AG10803 (cell line): ENCODE measurements around the gene DUSP7.

ENCODE experiments used
- DNase-seq: peaks from one replicate; pipeline ENCODE4 v3.0.0; 2010; ENCODE audit warnings: low read depth
- H3K4me3 ChIP-seq: 2 replicates; pipeline ENCODE4 v1.5.1; 2011; ENCODE audit warnings: mild to moderate bottlenecking, low read length, control low read depth
- TF ChIP-seq, protein P1 (sequence below): conservative IDR thresholded peaks from 2 replicates; pipeline ENCODE4 v1.5.1; 2011; ENCODE audit warnings: mild to moderate bottlenecking, low read length, control low read depth, inconsistent platforms

Gene DUSP7

DNA sequence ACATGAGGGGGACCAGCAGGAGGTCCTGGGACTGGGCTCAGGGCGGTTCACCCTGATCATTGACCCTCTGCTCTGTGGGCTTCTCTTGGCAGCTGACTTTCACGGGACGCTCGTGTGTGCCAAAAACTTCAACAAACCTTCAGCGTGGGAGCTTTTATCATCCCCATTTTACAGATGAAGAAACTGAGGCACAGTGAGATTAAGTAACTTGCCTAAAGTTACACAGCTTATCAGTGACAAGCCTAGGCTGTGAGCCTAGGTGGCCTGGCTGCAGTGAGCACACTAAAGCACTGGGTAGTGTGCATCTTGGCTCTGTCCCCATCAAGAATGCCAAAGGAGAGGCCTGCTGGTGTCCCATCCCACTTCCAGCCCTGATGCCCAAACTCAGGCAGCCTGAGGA lies 23.6 kb upstream of the DUSP7 start:
- H3K4me3 ChIP-seq, result no peak overlapping the region
- TF ChIP-seq, protein P1, sequence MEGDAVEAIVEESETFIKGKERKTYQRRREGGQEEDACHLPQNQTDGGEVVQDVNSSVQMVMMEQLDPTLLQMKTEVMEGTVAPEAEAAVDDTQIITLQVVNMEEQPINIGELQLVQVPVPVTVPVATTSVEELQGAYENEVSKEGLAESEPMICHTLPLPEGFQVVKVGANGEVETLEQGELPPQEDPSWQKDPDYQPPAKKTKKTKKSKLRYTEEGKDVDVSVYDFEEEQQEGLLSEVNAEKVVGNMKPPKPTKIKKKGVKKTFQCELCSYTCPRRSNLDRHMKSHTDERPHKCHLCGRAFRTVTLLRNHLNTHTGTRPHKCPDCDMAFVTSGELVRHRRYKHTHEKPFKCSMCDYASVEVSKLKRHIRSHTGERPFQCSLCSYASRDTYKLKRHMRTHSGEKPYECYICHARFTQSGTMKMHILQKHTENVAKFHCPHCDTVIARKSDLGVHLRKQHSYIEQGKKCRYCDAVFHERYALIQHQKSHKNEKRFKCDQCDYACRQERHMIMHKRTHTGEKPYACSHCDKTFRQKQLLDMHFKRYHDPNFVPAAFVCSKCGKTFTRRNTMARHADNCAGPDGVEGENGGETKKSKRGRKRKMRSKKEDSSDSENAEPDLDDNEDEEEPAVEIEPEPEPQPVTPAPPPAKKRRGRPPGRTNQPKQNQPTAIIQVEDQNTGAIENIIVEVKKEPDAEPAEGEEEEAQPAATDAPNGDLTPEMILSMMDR, result no peak

DNA sequence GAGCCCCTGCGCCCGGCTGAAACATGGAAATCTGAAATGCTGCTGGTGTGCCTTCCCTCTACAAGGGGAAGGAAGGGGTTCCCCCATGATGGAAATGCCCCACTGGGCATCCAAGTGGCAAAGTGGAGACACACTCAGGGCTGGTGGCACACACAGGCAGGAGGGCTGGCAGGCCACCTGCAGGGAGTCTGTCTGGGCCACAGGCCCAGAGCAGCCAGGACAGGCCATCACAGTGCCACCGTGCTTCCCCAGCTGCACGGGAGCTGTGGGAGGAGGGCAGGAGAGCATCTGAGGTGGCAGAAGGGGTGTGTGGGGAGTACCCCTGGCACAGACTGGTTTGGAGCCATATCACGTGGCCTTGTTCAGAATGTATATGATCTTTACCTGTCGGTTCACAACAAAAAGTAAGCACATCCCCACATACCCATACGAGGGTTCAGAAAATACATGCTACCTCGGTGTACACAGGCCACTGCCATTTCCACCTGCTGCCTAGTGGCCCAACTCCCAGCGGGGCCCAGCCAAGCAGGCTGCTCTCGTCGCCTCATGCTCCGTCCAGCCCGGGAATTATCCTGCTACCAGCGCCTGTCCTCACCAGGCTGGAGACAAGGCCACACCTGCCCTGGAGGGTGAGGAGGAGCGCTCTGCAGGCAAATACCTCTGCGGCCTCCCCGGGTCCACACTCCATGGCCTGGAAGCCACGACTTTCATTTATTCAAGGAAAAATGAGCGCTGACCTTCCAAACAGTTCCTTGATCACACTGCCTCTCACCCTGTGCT lies 22.6 kb upstream of the DUSP7 start:
- no peak for DNase-seq
- TF ChIP-seq, protein P1, result no peak
- no peak overlapping the region for H3K4me3 ChIP-seq

More for the DNA sequence above, 23.6 kb upstream of the DUSP7 start:
- DNase-seq, result no peak

DNA sequence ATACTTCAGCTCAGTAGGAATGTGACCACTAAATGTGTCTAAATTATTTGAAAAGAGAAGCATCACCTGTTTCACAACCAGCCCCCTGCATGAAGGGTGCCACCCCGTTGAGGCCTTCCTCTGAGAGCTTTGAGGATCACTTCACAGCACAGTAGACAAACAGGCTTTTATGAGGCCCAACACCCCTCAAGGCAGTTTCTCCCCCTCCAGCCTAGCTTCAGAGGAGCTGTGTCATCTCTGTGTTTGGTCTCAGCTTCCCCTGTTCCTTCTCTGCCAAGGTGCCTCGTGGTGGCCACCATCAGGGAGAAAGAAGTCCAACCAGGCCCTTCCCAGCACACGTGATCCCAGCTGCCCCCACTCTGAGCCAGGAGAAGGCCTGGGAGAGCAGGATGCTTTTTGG lies 21.6 kb upstream of the DUSP7 start:
- TF ChIP-seq, protein P1, result no peak
- no peak for DNase-seq
- H3K4me3 ChIP-seq, result no peak overlapping the region

DNA sequence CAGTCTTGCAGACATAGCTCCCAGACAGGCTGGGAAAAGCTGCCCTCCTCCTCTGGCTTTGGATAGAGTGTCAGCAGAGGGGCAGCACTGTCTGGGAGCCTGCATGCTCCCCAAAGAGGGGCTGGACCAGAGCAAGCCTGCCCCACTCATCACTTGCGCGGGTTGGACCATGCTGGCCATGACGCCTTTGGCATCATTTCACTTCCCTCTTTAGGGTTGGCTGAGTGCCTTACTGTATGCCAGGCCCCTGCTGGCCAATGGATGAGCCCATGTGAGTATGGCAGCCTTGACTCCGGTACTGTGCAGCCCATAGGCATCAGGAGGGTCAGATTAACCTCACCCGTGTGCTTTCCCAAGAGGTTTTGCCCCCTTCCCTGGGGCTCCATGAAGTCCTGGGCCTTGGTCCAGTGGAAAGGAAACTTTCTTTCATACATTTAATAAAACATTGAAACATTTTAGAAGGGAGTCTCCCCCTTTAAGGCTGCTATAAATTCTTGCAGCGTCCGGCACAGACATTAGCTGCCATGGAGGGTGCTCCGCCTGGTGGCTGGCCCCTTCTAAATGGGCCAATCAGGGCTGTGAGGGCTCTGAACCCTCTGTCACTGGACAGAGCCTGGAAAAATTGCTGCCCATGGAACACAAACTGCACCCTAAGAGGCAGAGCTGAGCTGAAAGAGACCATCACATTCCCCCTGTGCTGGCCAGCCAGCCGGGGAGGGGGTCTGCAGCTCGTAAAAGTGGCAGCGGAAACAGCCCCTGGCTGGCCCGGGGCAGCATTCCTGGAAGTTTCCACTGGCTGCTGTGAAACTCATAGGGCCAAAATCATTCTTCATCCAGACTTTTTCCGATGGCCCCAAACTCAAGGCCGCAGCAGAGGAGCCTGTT lies 20.8 kb upstream of the DUSP7 start:
- DNase-seq, result no peak
- no peak overlapping the region for H3K4me3 ChIP-seq
- TF ChIP-seq, protein P1, result peak; percentile 14; the same call in 1 of the 2 replicates

DNA sequence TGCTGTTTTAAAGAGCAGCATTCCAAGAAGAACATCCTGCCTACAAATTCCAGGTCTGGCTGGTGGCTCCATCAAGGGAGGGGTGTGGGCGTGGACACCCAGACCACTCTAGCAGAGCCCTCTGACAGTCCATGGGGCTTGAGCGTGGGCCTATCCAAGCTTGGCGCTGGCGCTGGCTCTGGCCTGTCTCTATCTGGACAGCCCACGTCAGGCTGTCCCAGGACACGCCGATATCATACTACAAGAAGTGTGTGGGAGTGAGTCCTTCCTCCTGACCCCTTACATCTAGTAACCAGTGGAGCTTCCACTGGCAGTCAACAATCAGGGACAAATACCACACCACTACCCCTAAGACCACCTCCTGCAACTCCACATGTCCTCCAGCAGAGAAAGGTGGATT lies 17.1 kb upstream of the DUSP7 start:
- TF ChIP-seq, protein P1, result no peak
- no peak for DNase-seq

DNA sequence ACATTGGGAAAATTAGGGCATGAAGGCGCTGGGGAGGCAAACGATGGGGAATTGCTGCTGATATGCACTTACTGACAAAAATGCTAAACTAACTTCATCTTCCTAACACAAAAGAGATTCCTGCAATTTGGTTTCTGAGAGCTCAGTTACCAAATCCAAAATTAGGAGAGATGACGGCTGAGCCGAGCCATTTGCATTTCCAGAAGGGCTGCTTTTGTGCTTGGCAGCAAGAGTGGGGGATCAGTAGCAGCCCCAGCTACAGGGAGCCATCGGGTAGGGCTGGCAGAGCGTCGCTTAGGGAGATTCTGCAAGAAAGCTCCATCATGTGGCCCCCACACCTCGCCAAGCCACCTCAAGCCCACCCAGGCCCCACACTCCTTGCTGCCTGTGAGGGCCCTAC lies 16.1 kb upstream of the DUSP7 start:
- TF ChIP-seq, protein P1, result no peak
- DNase-seq, result no peak
- no peak overlapping the region for H3K4me3 ChIP-seq

More for the DNA sequence above, 17.1 kb upstream of the DUSP7 start:
- H3K4me3 ChIP-seq, result no peak overlapping the region
